Measurements from ENCODE around the gene RHOF. TPM values are rescaled to one million over a fixed set of nuclear protein-coding genes. Genes with fewer than 3 reads are reported as not detected.

The RHOF gene, protein sequence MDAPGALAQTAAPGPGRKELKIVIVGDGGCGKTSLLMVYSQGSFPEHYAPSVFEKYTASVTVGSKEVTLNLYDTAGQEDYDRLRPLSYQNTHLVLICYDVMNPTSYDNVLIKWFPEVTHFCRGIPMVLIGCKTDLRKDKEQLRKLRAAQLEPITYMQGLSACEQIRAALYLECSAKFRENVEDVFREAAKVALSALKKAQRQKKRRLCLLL
- total RNA-seq (2021; fragmentation: NEBNext Ultra II Directional; extraction: Animal tissue kit (Norgen Biotek cat#: 25700)) = 31.0 and 31.9 TPM in 2 replicates
- 23.8 and 33.2 TPM in 2 replicates for polyA plus RNA-seq (2011; rRNA removed)
- 24.2 TPM for polyA plus RNA-seq (2011; cell fraction: cytosol; rRNA removed)
- 46.5 TPM for polyA plus RNA-seq (2011; cell fraction: nucleus; rRNA removed)
- 13.3 to 22.8 TPM (median 17.1 TPM) in 4 replicates for polyA plus RNA-seq (2012, experiment 1 of 2)
- polyA plus RNA-seq (2012, experiment 2 of 2) = 10.2 TPM
- polyA plus RNA-seq (2013, experiment 1 of 2) = 16.3 TPM
- polyA plus RNA-seq (2013, experiment 2 of 2) = 14.9 TPM
- 15.0 and 16.7 TPM in 2 replicates for polyA minus RNA-seq (2011; rRNA and poly(A)+ RNA removed)
- 27.1 TPM for polyA minus RNA-seq (2011; cell fraction: cytosol; rRNA and poly(A)+ RNA removed)
- polyA minus RNA-seq (2011; cell fraction: nucleus; rRNA and poly(A)+ RNA removed) = 45.4 TPM
- long read RNA-seq, experiment 1, transcript RHOF-201 (5 exons, 3,009 nt) = major isoform, 5 of 26 reads
- long read RNA-seq, experiment 1, partial matches to known transcripts = 4 of 26 reads
- long read RNA-seq, experiment 1, other reads (novel, unspliced or antisense) = 14 of 26 reads
- long read RNA-seq, experiment 2, partial matches to known transcripts = 0 of 2 reads
- long read RNA-seq, experiment 2, other reads (novel, unspliced or antisense) = 0 of 2 reads

DNA sequence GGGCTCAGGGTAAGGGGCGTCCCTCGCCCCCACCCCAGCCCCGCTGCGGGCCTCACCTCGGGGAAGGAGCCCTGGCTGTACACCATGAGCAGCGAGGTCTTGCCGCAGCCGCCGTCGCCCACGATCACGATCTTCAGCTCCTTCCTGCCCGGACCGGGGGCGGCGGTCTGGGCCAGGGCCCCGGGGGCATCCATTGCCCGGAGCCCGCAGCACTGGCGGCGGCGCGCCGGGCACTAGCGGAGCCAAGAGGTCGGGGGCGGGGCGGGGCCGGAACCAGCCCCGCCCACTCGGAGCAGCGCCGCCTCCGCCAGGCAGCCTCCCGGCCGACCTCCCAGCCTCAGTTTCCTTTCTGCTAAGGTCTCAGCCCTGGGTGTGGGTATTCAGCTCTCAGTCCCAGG is at the start of gene RHOF:
TSS of gene RHOF (minus strand) at position 249 of the 398 bp plus-strand sequence. CDS start at position 194, 55 bp downstream.
- Histone ChIP-seq H3K4me2 (ENCODE audit: insufficient read depth in 1 of 2, low read depth in 2 of 2, low read length in 2 of 2) (peak within 1 kb of the TSS; percentile 6 to 82), H2AFZ (ENCODE audit: low read length) (peak within 1 kb of the TSS; percentile 76; the same call in 1 of the 2 replicates), H2BK20ac (ENCODE audit: low read length) (no peak within 1 kb of the TSS), H4K5ac (ENCODE audit: insufficient read length, low read depth, low read length) (peak within 1 kb of the TSS; percentile 95), H4K20me1 (replicated peaks in 1 of 2; ENCODE audit: control insufficient read depth in 1 of 2, insufficient read depth in 2 of 2, low read length in 2 of 2) (peaks cover 18 to 19% of the 10 kb centered on the region in 2 experiments), H3K4me1 (replicated peaks in 1 of 4; ENCODE audit: control insufficient read depth in 3 of 4, insufficient read depth in 4 of 4, low read length in 3 of 4) (peaks cover 5 to 33% (median 21%) of the 10 kb centered on the region in 4 experiments; a peak in 6 of 7 replicates), H3K23ac (ENCODE audit: insufficient read length) (no peak within 1 kb of the TSS), H2AK5ac (ENCODE audit: low read depth, low read length) (peak within 1 kb of the TSS; percentile 28; the same call in 1 of the 2 replicates), H3K18ac (ENCODE audit: extremely low read depth, low read length) (peak within 1 kb of the TSS; percentile 76), H3K4me3 (ENCODE audit: extremely low read depth in 1 of 4, insufficient read depth in 2 of 4, low read depth in 3 of 4, low read length in 4 of 4) (peak within 1 kb of the TSS; percentile 60 to 91 (median 66)), H2BK12ac (ENCODE audit: low read depth, low read length) (peak within 1 kb of the TSS; percentile 62), H4K91ac (replicated peaks; ENCODE audit: insufficient read length, low read length) (peak within 1 kb of the TSS; percentile 97), H3K79me1 (ENCODE audit: low read depth, low read length) (0 out of 2 replicates have a peak, but pooled peaks cover 10% of the 10 kb centered on the region), H3K56ac (replicated peaks; ENCODE audit: insufficient read length, low read depth, low read length) (peak within 1 kb of the TSS; percentile 91), H3K9me3 (ENCODE audit: insufficient read depth in 2 of 2, low read depth in 1 of 2, low read length in 1 of 2) (no peaks in the 10 kb centered on the region), H3K27ac (ENCODE audit: low read depth, low read length) (no peak within 1 kb of the TSS), H2BK5ac (ENCODE audit: low read depth, low read length) (peak within 1 kb of the TSS; percentile 95; the same call in 1 of the 2 replicates), H3K4ac (replicated peaks; ENCODE audit: insufficient read length, low read depth, low read length) (peak within 1 kb of the TSS; percentile 38), H3K79me2 (ENCODE audit: control insufficient read depth in 1 of 2, insufficient read depth in 2 of 2, low read length in 2 of 2) (peaks cover 0 to 11% of the 10 kb centered on the region in 2 experiments; a peak in 1 of 4 replicates), H3K36me3 (ENCODE audit: control insufficient read depth in 2 of 4, insufficient read depth in 4 of 4, low read length in 3 of 4) (peaks cover 0 to 7% (median 3%) of the 10 kb centered on the region in 4 experiments; a peak in 4 of 8 replicates), H3K23me2 (ENCODE audit: low read depth, low read length) (peaks cover 6% of the 10 kb centered on the region; the same call in 1 of the 2 replicates), H2BK15ac (ENCODE audit: low read length) (peak within 1 kb of the TSS; percentile 93; the same call in 1 of the 2 replicates), H4K8ac (ENCODE audit: extremely low read depth, insufficient read depth, low read length) (peak within 1 kb of the TSS; percentile 91), H3K14ac (ENCODE audit: insufficient read length) (no peak within 1 kb of the TSS), H3K27me3 (replicated peaks in 1 of 4; ENCODE audit: control insufficient read depth in 3 of 4, extremely low read depth in 1 of 4, insufficient read depth in 3 of 4, low read length in 3 of 4) (peaks cover 0 to 5% (median 1%) of the 10 kb centered on the region in 4 experiments; a peak in 2 of 7 replicates), H2BK120ac (replicated peaks; ENCODE audit: low read depth, low read length) (no peak within 1 kb of the TSS), H3K9ac (replicated peaks in 1 of 4; ENCODE audit: extremely low read depth in 1 of 4, low read depth in 3 of 4, low read length in 3 of 4) (peak within 1 kb of the TSS; percentile 38 to 73 (median 40); a peak in 6 of 7 replicates)
- no peak for DNase-seq (ENCODE audit: low read depth in 1 of 2, low spot score in 2 of 2)
- FAIRE-seq = no peak
- ChIA-PET POLR2A (ENCODE audit: partially characterized antibody) (interaction anchor here (1.6 to 34.9 kb wide), 9 partner anchors 6 to 96 kb away, joined by 4 to 958 read pairs (median 7); partner anchors contain the start of genes PSMD9, RHOF and SETD1B), CTCF (ENCODE audit: partially characterized antibody) (interaction anchor here (0.6 to 18.2 kb wide), 35 partner anchors 14 to 317 kb away, joined by 3 to 363 read pairs (median 5); partner anchors contain the start of genes CFAP251, HPD, PSMD9 and SETD1B)
- whole genome bisulfite sequencing, 2 experiments (ENCODE audit: extremely low coverage in 1 of 2, insufficient coverage in 1 of 2, insufficient read length in 1 of 2, insufficient replicate concordance in 2 of 2, low coverage in 1 of 2, low lambda C conversion rate in 2 of 2, missing lambda C conversion rate in 1 of 2) = 1% methylated on average over 30 of the region's 36 CpGs; no CpG with 5 or more reads in 1 of the 2 experiments
- no peak for TF ChIP-seq CHD2 (IDR thresholded peaks at IDR 0.05; ENCODE audit: low read length)
- TF ChIP-seq SIN3A (conservative IDR thresholded peaks at IDR 0.05 in 1 of 2, IDR thresholded peaks at IDR 0.05 in 1 of 2; ENCODE audit: low read depth in 1 of 2, low read length in 2 of 2) = peak in 1 of 2 experiments; percentile 30; a peak in 1 of 4 replicates
- TF ChIP-seq RFX5 (IDR thresholded peaks at IDR 0.05; ENCODE audit: borderline replicate concordance, low read depth, low read length) = no peak
- no peak for TF ChIP-seq CBX8 (IDR thresholded peaks at IDR 0.05; ENCODE audit: borderline replicate concordance, low read depth, low read length)
- TF ChIP-seq POLR2A (IDR thresholded peaks at IDR 0.05; ENCODE audit: control extremely low read depth in 1 of 2, low read depth in 2 of 2, low read length in 2 of 2) = peak in 1 of 2 experiments; percentile 61; a peak in 2 of 3 replicates
- TF ChIP-seq POLR2AphosphoS5 (IDR thresholded peaks at IDR 0.05; ENCODE audit: low read depth, low read length) = 0 out of 2 replicates have a peak, but pooled peaks have one; percentile 12
- TF ChIP-seq EGR1 (IDR thresholded peaks at IDR 0.05; ENCODE audit: borderline replicate concordance, low read depth, low read length) = peak; percentile 54; the same call in 1 of the 2 replicates
- peak; percentile 47 for TF ChIP-seq TAF1 (IDR thresholded peaks at IDR 0.05; ENCODE audit: low read depth, low read length)
- peak; percentile 69 for TF ChIP-seq YY1 (IDR thresholded peaks at IDR 0.05; ENCODE audit: low read depth, low read length)
